Measurements from ENCODE around the gene UBE2QL1.

DNA sequence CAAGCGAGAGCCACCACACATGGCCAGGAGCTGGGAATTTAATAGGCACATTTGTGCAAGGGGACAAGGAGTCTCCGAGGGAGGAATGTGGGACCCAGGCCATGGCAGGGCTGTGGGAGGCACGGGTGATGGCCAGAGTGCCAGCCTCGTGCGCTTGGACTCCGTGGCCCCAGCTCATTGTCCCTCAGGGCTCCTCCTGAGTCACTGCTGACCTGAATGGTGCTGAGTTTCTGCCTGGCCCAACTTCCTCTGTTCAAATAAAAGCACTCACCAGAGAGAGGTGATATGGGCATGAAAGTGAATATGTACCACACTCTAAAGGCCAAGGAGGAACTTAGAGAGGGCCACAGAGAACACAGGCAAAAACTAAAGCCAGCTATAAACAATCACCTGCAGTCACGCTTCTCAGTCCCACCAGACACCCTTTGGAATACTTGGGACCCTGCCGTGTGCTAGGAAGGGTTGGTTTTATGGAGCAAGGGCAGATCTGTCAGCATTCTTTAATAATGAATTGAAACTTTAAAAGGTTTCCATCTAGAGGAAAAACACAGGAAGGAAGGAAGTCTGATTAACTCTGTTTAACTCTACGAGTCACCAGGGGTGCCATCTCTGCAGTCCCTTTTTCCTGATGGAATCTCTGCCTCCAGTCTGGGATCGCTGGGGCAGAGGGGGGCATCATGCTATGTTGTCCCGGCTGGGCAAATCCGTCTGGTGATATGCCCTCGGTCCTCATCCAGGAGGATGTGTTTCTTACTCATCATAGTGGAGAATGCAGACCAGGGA, 25.1 kb upstream of the UBE2QL1 start:
- TF ChIP-seq POLR2A (IDR thresholded peaks at IDR 0.05; ENCODE audit: control extremely low read depth in 1 of 2, low read depth in 2 of 2, low read length in 2 of 2) (no peak), EGR1 (IDR thresholded peaks at IDR 0.05; ENCODE audit: borderline replicate concordance, low read depth, low read length) (no peak)

Measured in H1 (cell line).